Fibroblast of peridontal ligament (primary cell): ENCODE measurements around the gene LARP4.

Experiments
- DNase-seq: peaks from one replicate; pipeline ENCODE4 v3.0.0-alpha.2; 2010; ENCODE audit errors: extremely low read depth

Gene LARP4

DNA sequence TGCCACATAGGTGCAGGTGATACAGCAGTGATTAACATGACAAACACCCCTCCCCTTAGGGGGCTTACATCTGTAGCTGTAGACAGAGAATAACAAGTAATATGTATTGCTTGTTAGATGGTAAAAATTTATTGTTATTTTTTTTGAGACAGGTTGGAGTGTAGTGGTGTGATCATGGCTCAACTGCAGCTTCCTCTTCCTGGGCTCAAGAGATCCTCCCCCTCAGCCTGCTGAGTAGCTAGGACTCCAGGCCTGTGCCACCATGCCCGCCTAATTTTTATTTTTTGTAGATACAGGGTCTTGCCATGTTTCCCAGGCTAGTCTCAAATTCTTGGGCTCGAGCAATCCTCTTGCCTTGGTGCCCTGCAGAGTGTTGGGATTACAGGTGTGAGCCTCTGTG, 123.9 kb downstream of the LARP4 start:
- no peak for DNase-seq

DNA sequence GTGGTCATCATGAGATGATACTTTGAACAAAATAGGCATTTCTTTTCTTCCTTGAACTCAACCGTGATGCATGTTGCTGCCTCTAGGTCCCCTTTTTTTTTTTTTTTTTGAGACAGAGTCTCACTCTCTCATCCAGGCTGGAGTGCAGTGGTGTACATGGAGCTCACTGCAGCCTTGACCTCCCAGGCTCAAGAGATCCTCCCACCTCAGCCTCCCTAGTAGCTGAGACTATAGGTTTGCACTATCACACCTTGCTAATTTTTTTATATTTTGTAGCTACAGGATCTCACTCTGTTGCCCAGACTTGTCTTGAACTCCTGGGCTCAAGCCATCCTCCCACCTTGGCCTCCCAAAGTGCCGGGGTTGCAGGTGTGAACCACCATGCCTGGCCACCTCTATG, 124.7 kb downstream of the LARP4 start:
- no peak for DNase-seq

DNA sequence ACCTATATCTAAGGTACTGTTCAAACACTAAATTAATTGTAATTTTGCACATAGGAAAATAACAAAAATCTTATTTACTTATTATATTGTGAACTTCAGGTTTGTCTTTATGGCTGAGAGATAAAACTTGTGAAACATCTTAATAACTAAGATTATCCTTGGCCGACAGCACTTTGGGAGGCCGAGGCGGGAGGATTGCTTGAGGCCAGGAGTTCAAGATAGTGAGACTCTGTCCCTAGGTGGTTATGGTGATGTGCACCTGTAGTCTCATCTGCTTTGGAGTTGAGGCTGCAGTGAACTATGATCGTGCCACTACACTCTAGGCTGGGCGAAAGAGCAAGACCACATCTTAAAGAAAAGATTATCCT, 126.7 kb downstream of the LARP4 start:
- DNase-seq: no peak

DNA sequence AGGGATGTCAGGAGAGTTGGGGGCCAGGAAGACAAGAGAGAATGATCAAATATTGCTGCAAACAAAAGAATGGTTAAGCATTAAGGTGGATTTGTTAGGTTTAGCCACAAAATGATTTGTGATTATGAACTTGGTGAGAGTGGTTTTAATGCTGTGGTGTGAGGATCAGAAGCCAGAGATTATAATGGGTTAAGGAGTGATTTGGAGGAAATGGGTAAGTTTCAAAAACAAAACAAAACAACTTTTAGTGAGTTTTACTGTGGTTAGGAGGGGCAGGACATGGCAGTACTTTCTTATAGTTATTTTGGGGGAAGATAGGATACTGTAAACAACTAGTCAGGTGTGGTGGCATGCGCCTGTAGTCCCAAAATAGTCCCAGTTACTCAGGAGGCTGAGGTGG, 128.1 kb downstream of the LARP4 start:
- no peak for DNase-seq

DNA sequence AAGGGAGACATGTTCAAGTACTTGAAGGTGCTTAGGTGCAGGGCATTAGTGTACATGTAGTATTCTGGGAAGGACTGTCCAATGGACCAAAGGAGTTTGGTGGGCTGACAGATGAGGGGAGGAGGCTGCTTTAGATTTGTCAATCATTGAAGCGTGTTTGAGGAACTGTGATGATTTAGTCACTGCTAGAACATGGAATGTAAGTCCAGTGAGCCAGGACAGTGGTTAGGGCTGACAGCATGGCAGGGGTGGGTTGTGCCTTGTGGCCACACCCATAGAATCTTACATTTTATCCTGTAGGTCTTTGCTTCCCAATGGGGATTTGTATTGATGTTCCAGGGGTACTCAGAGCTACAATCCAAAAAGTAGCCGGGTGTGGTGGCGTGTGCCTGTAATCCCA, 128.7 kb downstream of the LARP4 start:
- DNase-seq: no peak
